ENCODE data around the gene COL4A2.

COL4A2 gene

GRCh38 chr13:110424569-110425443 lies 117.7 kb downstream of the COL4A2 start:
- TF ChIP-seq, protein P1, sequence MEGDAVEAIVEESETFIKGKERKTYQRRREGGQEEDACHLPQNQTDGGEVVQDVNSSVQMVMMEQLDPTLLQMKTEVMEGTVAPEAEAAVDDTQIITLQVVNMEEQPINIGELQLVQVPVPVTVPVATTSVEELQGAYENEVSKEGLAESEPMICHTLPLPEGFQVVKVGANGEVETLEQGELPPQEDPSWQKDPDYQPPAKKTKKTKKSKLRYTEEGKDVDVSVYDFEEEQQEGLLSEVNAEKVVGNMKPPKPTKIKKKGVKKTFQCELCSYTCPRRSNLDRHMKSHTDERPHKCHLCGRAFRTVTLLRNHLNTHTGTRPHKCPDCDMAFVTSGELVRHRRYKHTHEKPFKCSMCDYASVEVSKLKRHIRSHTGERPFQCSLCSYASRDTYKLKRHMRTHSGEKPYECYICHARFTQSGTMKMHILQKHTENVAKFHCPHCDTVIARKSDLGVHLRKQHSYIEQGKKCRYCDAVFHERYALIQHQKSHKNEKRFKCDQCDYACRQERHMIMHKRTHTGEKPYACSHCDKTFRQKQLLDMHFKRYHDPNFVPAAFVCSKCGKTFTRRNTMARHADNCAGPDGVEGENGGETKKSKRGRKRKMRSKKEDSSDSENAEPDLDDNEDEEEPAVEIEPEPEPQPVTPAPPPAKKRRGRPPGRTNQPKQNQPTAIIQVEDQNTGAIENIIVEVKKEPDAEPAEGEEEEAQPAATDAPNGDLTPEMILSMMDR (IDR thresholded peaks at IDR 0.05; ENCODE audit: control insufficient read depth, insufficient read depth, low read depth, low read length, missing control alignments), result no peak
- DNase-seq (ENCODE audit: low read depth), result no peak
- no peak overlapping the region for H3K4me3 ChIP-seq (ENCODE audit: control insufficient read depth, low read depth, low read length)

DNA sequence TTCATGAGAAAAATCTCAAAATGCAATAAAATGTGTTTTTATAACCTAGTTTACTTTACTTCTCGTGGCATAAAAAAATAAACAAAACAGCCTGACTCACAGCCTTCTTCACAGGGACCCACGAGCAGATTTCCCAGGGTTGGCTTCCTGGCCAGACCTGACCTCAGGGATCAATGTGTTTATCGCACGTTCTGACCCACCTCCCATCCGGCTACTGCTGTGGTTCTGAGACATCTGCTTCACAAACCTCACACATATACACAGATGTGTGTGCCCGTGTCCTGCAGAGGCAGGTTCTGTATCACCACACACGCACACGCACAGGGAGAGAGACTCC lies 118.3 kb downstream of the COL4A2 start:
- TF ChIP-seq, protein P1 (IDR thresholded peaks at IDR 0.05; ENCODE audit: control insufficient read depth, insufficient read depth, low read depth, low read length, missing control alignments), result no peak

DNA sequence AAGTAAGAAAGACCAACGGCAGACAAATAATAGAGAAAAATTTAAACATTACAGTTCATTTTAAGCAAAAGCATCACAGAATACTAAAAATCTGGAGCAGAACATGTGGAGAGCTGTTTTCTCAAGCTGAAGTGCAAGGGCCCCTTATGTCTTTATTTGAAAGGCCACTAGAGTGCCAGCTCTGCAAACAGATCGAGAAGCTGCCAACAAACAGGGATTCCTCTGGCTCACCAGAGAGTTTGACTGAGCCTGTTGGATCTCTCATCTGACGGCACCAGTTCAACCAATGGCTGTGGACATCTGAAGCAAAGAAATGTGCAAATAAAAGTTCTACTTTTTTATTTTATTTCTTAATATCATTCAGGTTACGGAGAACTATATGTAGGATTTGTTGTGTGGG lies 119.7 kb downstream of the COL4A2 start:
- TF ChIP-seq, protein P1 (IDR thresholded peaks at IDR 0.05; ENCODE audit: control insufficient read depth, insufficient read depth, low read depth, low read length, missing control alignments), result no peak
- H3K4me3 ChIP-seq (ENCODE audit: control insufficient read depth, low read depth, low read length), result no peak overlapping the region
- DNase-seq (ENCODE audit: low read depth), result no peak

More for the DNA sequence above, 118.3 kb downstream of the COL4A2 start:
- DNase-seq (ENCODE audit: low read depth), result no peak
- H3K4me3 ChIP-seq (ENCODE audit: control insufficient read depth, low read depth, low read length), result no peak overlapping the region

- TF ChIP-seq, protein P1 (IDR thresholded peaks at IDR 0.05; ENCODE audit: control insufficient read depth, insufficient read depth, low read depth, low read length, missing control alignments), result no peak
- DNase-seq (ENCODE audit: low read depth), result no peak
- no peak overlapping the region for H3K4me3 ChIP-seq (ENCODE audit: control insufficient read depth, low read depth, low read length)
Measured at GRCh38 chr13:110428313-110428712, 121.2 kb downstream of the COL4A2 start.

DNA sequence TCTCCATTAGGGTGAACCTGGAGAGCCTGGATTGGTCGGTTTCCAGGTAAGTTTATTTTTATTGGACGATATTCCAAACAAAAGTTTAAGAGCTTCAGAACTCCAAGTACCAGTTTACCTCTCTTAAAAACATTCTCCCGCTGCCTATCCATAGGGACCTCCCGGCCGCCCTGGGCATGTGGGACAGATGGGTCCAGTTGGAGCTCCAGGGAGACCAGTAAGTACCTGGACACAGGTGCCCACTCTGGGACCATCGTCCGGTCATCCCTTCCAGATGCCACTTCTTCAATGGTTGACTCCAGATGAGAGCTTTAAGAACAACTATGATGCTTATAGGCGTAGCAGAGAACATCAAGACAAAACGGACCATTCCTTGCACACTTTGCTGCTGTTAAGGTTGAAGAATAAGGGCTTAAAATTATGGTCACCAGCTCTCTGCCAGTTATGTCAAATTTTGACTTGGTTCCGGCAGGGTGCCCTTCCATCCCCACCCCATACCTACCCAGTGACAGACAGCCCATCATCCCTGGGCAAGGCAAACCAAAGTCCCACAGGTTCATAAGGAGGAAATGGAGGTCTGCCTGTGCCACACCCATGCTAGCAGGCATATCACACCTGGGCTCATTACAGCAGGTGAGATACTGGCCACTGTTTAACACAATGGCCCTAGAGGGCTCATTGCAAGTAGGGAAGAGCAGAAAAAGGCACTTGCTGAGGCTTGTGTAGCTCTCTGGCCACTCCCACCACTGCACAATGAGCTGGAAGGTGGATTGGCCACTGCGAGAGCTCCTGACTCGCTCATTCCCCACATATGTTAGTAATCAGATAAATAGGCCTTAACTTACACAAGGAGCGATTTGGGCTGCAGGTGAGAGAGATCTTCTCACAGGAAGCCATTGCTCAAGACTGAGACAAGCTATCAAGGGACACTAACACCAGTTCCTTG lies 123.6 kb downstream of the COL4A2 start:
- TF ChIP-seq, protein P1 (IDR thresholded peaks at IDR 0.05; ENCODE audit: control insufficient read depth, insufficient read depth, low read depth, low read length, missing control alignments), result no peak
- no peak for DNase-seq (ENCODE audit: low read depth)
- H3K4me3 ChIP-seq (ENCODE audit: control insufficient read depth, low read depth, low read length), result no peak overlapping the region

DNA sequence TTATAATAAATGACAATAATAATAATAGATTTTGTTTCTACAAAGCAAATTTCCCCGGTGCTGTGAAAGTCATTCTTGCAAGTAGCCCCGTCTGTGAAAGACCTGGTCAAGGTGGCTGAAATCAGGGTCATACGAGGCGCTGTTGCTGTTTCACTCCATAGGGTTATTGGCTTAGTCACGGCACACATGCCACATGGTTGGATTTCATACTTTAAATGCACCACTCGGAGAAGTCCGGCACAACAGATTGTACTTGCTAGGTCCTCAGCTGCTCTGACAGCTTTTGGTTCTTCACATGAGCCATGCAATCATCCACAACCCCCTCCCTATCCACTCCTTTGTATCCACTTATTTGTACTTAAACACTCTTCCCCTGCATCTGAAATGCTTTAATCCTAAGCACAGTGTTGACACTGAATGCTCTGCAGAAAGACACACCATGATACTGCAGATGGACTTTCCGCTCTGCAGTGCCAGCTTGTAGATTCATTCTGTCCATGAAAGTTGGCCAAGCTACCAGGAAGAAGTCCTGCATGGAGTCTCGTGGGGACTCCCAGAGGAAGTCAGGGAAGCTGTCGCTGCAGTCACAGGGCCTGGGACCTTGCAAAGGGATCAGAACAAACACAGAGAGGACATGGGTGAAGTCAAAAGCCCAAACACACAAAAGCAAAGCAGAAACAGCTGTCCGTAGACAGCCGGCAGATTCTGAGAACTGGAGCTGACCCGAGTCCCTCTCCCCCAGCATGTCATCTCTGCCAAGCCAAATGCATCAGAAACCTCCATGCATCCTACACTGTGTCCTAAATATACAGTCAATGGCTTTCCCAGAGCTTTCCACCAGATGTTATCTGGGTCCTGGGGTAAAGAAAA lies 124.6 kb downstream of the COL4A2 start:
- DNase-seq (ENCODE audit: low read depth), result no peak
- TF ChIP-seq, protein P1 (IDR thresholded peaks at IDR 0.05; ENCODE audit: control insufficient read depth, insufficient read depth, low read depth, low read length, missing control alignments), result no peak
- no peak overlapping the region for H3K4me3 ChIP-seq (ENCODE audit: control insufficient read depth, low read depth, low read length)

Measured in AG09309 (cell line).